Measurements from ENCODE around the gene RNF141.
A peak's percentile ranks its signal among the peaks of the same experiment; 100 is the strongest.

The RNF141 gene

GRCh38 chr11:10532526-10532925 lies 8.5 kb downstream of the RNF141 start:
- no peak for DNase-seq (ENCODE audit: low read depth)
- no peak for TF ChIP-seq CTCF (conservative IDR thresholded peaks at IDR 0.05; ENCODE audit: control insufficient read depth, insufficient read depth, low read depth, low read length)
- H3K4me3 ChIP-seq (ENCODE audit: control insufficient read depth, low read depth, low read length), result no peak overlapping the region

GRCh38 chr11:10529279-10529678 lies 11.7 kb downstream of the RNF141 start:
- no peak overlapping the region for H3K4me3 ChIP-seq (ENCODE audit: control insufficient read depth, low read depth, low read length)
- no peak for TF ChIP-seq CTCF (conservative IDR thresholded peaks at IDR 0.05; ENCODE audit: control insufficient read depth, insufficient read depth, low read depth, low read length)
- DNase-seq (ENCODE audit: low read depth), result no peak

GRCh38 chr11:10528121-10528520 lies 12.9 kb downstream of the RNF141 start:
- TF ChIP-seq CTCF (conservative IDR thresholded peaks at IDR 0.05; ENCODE audit: control insufficient read depth, insufficient read depth, low read depth, low read length), result no peak
- no peak for DNase-seq (ENCODE audit: low read depth)
- H3K4me3 ChIP-seq (ENCODE audit: control insufficient read depth, low read depth, low read length), result no peak overlapping the region

- peak; percentile 34 for DNase-seq (ENCODE audit: low read depth)
- TF ChIP-seq CTCF (conservative IDR thresholded peaks at IDR 0.05; ENCODE audit: control insufficient read depth, insufficient read depth, low read depth, low read length), result no peak
- H3K4me3 ChIP-seq (ENCODE audit: control insufficient read depth, low read depth, low read length), result no peak overlapping the region
These were observed 13.7 kb downstream of the RNF141 start for GRCh38 chr11:10526974-10527918.

GRCh38 chr11:10524471-10524870 lies 16.5 kb downstream of the RNF141 start:
- TF ChIP-seq CTCF (conservative IDR thresholded peaks at IDR 0.05; ENCODE audit: control insufficient read depth, insufficient read depth, low read depth, low read length), result no peak
- no peak overlapping the region for H3K4me3 ChIP-seq (ENCODE audit: control insufficient read depth, low read depth, low read length)
- DNase-seq (ENCODE audit: low read depth), result no peak

- TF ChIP-seq CTCF (conservative IDR thresholded peaks at IDR 0.05; ENCODE audit: control insufficient read depth, insufficient read depth, low read depth, low read length), result no peak
These were observed 18.1 kb downstream of the RNF141 start for GRCh38 chr11:10522921-10523320.

More at GRCh38 chr11:10522921-10523320, 18.1 kb downstream of the RNF141 start:
- DNase-seq (ENCODE audit: low read depth), result no peak
- no peak overlapping the region for H3K4me3 ChIP-seq (ENCODE audit: control insufficient read depth, low read depth, low read length)
